Metanephros (tissue), 1 donor: Measurements from ENCODE around the gene CHST3. TPM values are rescaled to one million over a fixed set of nuclear protein-coding genes. Genes with fewer than 3 reads are reported as not detected.

Source experiments
- total RNA-seq: library from RNA; depleted of rRNA; stranded (reverse); fragments of >200 nt; gene quantifications from one replicate; pipeline ENCODE4 v1.2.3, GENCODE V29; 2014

The CHST3 gene
- 28.2 TPM for total RNA-seq

GRCh38 chr10:71964098-71964742 is at the start of gene CHST3:
Gene CHST3, plus strand, starts transcription at chr10:71964395. Its CDS starts 41,448 bp downstream, at chr10:72005843.

Other genes starting within 250 kb of the CHST3 start
- gene C10orf105, start 244.6 kb upstream of the CHST3 start, total RNA-seq = 0.06 TPM
- 31.1 TPM for gene VSIR, start 190.9 kb upstream of the CHST3 start, total RNA-seq
- 715 TPM for gene PSAP, start 113.1 kb upstream of the CHST3 start, total RNA-seq
- 73.7 TPM for gene SPOCK2, start 124.2 kb downstream of the CHST3 start, total RNA-seq